MM.1S (cell line): ENCODE data around the gene CDKN2AIP.
A peak's percentile ranks its signal among the peaks of the same experiment; 100 is the strongest.

Experiments used
- DNase-seq: peaks from one replicate; pipeline ENCODE4 v3.0.0-alpha.2; 2015
- H2AFZ ChIP-seq: fragments of 300-600 bp; sonication (generic); 2 replicates; pipeline ENCODE4 v1.6.0; 2016; ENCODE audit warnings: antibody characterized with exemption, low read length
- H3F3A ChIP-seq: fragments of 300-600 bp; sonication (generic); 2 replicates; pipeline ENCODE4 v1.6.1; 2016; ENCODE audit warnings: mild to moderate bottlenecking, antibody characterized with exemption, low read length, moderate library complexity, mixed read lengths; ENCODE audit not compliant: insufficient read depth
- H3K27ac ChIP-seq: fragments of 300-600 bp; sonication (generic); 2 replicates; pipeline ENCODE4 v1.5.1; 2016; ENCODE audit warnings: mild to moderate bottlenecking, low read length
- H3K27me3 ChIP-seq: fragments of 300-600 bp; sonication (generic); replicated peaks from 2 replicates; pipeline ENCODE4 v1.6.0; 2016; ENCODE audit warnings: low read length; ENCODE audit not compliant: insufficient read depth
- H3K36me3 ChIP-seq: fragments of 300-600 bp; sonication (generic); replicated peaks from 2 replicates; pipeline ENCODE4 v1.6.1; 2016; ENCODE audit warnings: mild to moderate bottlenecking, low read length, mixed read lengths; ENCODE audit not compliant: insufficient read depth
- H3K4me1 ChIP-seq: fragments of 300-600 bp; sonication (generic); 2 replicates; pipeline ENCODE4 v1.6.1; 2016; ENCODE audit warnings: low read length, mixed read lengths
- H3K4me2 ChIP-seq: fragments of 300-600 bp; sonication (generic); 2 replicates; pipeline ENCODE4 v1.6.0; 2016; ENCODE audit warnings: low read depth, low read length
- H3K4me3 ChIP-seq: fragments of 300-600 bp; sonication (generic); 2 replicates; pipeline ENCODE4 v1.5.1; 2016; ENCODE audit warnings: low read length, mixed read lengths
- H3K79me2 ChIP-seq: fragments of 300-600 bp; sonication (generic); 2 replicates; pipeline ENCODE4 v1.6.1; 2016; ENCODE audit warnings: mixed run types, low read length, mixed read lengths
- H3K9ac ChIP-seq: fragments of 300-600 bp; sonication (generic); 2 replicates; pipeline ENCODE4 v1.6.1; 2016; ENCODE audit warnings: low read length, mixed read lengths
- H3K9me2 ChIP-seq: fragments of 300-600 bp; sonication (generic); replicated peaks from 2 replicates; pipeline ENCODE4 v1.6.1; 2016; ENCODE audit warnings: mild to moderate bottlenecking, low read length, mixed read lengths; ENCODE audit not compliant: insufficient read depth
- H3K9me3 ChIP-seq: fragments of 300-600 bp; sonication (generic); replicated peaks from 2 replicates; pipeline ENCODE4 v1.6.1; 2016; ENCODE audit warnings: mild to moderate bottlenecking, low read length, mixed read lengths; ENCODE audit not compliant: insufficient read depth
- H4K20me1 ChIP-seq: fragments of 300-600 bp; sonication (generic); 2 replicates; pipeline ENCODE4 v1.6.1; 2016; ENCODE audit warnings: mild to moderate bottlenecking, low read length, moderate library complexity, mixed read lengths; ENCODE audit not compliant: insufficient read depth
- EZH2 ChIP-seq: fragments of 300-600 bp; sonication (generic); optimal IDR thresholded peaks from 2 replicates; pipeline ENCODE3; 2017; ENCODE audit warnings: low read depth, mild to moderate bottlenecking, antibody characterized with exemption, low read length, mixed read lengths
- EZH2phosphoT487 ChIP-seq: fragments of 300-600 bp; sonication (generic); IDR thresholded peaks from 2 replicates; pipeline ENCODE4 v1.6.1; 2018; ENCODE audit warnings: antibody characterized with exemption, low read length
- TF ChIP-seq, protein P1 (sequence below): fragments of 300-600 bp; sonication (generic); IDR thresholded peaks from 2 replicates; pipeline ENCODE4 v1.5.1; 2016; ENCODE audit warnings: antibody characterized with exemption, low read length, mixed read lengths

CDKN2AIP gene

DNA sequence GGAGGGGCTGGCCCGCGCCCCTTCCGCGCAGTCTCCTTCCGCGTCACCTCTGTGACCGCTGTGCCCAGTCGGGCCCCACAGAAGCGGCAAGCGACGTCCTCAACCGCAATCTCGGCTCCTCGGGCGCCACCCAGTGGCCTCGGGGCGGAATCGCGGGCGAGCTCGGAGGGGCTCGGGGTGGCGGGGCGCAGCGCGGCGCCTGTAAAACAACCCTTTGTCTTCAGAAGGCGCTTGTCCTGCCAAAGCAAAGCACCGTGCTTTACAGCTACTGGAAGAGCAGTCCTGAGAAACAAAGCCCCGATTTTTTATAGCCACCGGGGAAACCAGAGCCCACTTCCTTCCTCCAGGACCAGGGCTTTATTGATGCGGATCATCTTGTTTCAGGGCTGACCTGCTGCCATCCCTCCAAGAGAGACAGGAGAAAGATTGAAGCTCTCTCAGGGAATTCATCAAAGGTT, 37.3 kb upstream of the CDKN2AIP start:
- DNase-seq: peak; percentile 87
- no peaks in the 10 kb centered on the region for H3K27me3 ChIP-seq
- H3K4me1 ChIP-seq: no peaks in the 10 kb centered on the region
- no peaks in the 10 kb centered on the region for H3K79me2 ChIP-seq
- H3K36me3 ChIP-seq: no peaks in the 10 kb centered on the region
- H3K9ac ChIP-seq: peak overlapping the region; percentile 37; the same call in 1 of the 2 replicates
- H3K4me3 ChIP-seq: peak overlapping the region; percentile 58
- H3F3A ChIP-seq: 0 out of 2 replicates have a peak, but pooled peaks cover 3% of the 10 kb centered on the region
- H4K20me1 ChIP-seq: no peaks in the 10 kb centered on the region
- no peak overlapping the region for H3K27ac ChIP-seq
- H3K4me2 ChIP-seq: peak overlapping the region; percentile 55
- peak overlapping the region; percentile 61 for H2AFZ ChIP-seq
- H3K9me2 ChIP-seq: no peaks in the 10 kb centered on the region
- H3K9me3 ChIP-seq: no peaks in the 10 kb centered on the region
- TF ChIP-seq EZH2phosphoT487 (no peak), EZH2 (no peak)
- TF ChIP-seq, protein P1, sequence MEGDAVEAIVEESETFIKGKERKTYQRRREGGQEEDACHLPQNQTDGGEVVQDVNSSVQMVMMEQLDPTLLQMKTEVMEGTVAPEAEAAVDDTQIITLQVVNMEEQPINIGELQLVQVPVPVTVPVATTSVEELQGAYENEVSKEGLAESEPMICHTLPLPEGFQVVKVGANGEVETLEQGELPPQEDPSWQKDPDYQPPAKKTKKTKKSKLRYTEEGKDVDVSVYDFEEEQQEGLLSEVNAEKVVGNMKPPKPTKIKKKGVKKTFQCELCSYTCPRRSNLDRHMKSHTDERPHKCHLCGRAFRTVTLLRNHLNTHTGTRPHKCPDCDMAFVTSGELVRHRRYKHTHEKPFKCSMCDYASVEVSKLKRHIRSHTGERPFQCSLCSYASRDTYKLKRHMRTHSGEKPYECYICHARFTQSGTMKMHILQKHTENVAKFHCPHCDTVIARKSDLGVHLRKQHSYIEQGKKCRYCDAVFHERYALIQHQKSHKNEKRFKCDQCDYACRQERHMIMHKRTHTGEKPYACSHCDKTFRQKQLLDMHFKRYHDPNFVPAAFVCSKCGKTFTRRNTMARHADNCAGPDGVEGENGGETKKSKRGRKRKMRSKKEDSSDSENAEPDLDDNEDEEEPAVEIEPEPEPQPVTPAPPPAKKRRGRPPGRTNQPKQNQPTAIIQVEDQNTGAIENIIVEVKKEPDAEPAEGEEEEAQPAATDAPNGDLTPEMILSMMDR: peak; percentile 90

DNA sequence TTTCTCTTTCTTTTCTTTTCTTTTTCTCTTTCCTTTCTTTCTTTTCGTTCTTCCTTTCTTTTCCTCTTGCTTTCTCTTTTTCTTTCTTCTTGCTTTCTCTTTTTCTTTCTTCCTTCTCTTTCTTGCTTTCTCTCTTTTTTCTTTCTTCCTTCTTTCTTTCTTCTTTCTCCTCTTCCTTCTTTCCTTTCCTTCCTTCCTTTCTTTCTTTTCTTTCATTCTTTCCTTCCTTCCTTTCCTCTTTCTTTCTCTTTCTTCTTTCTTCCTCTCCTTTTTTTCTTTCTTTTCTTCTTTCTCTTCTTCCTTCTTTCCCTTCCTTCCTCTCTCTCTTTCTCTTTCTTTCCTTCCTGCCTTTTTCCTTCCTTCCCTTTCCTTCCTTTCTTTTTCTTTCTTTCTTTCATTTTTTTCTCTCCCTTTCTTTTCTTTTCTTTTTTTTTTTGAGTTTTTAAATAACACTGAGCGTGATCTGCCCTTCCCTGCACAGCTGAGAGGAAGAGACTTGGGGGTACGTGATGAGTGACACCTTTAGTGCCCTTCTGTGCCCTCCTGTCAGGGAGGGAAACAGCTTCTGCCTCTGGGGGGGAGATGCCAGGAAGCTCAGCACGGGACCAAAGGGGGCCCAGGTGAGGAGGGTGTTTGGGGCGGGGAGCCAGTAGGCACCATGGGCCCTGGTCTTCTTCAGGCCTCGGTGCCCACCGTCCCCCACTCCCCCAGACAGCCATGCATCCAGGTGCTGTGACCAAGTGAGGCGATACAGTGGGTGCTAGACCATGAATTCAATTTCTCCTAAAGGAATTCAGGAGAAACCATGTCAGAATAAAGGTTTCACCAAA, 36.6 kb upstream of the CDKN2AIP start:
- no peaks in the 10 kb centered on the region for H3K79me2 ChIP-seq
- no peaks in the 10 kb centered on the region for H3K4me1 ChIP-seq
- peak overlapping the region; percentile 37; the same call in 1 of the 2 replicates for H3K9ac ChIP-seq
- H3K36me3 ChIP-seq: no peaks in the 10 kb centered on the region
- peak overlapping the region; percentile 61 for H2AFZ ChIP-seq
- H3K9me3 ChIP-seq: no peaks in the 10 kb centered on the region
- no peak for DNase-seq
- H3K4me2 ChIP-seq: peak overlapping the region; percentile 55
- H3K9me2 ChIP-seq: no peaks in the 10 kb centered on the region
- H4K20me1 ChIP-seq: no peaks in the 10 kb centered on the region
- peak overlapping the region; percentile 58 for H3K4me3 ChIP-seq
- H3F3A ChIP-seq: 0 out of 2 replicates have a peak, but pooled peaks cover 3% of the 10 kb centered on the region
- no peaks in the 10 kb centered on the region for H3K27me3 ChIP-seq
- TF ChIP-seq EZH2phosphoT487: no peak
- no peak for TF ChIP-seq EZH2
- TF ChIP-seq, protein P1: no peak
- H3K27ac ChIP-seq: no peak overlapping the region

DNA sequence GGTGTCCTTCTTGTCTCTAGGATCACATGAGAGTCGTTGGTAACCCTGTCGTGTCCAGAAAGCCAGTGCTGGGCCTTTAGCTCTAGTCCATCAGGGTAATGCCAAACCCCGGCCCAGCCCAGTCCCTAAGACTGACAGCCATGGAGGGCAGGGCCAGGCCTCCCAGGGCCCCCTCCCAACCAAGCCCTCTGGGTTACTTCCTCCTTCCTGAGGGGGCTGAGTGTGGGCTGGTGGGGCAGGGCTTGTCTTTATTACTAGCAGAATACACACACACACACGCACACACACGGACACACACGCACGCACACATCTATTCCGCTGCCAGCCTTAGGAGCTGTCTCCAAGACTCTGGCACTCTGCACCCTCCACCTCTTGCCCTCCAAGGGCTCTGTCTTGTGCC, 35.6 kb upstream of the CDKN2AIP start:
- H3K9ac ChIP-seq: no peak overlapping the region
- no peak overlapping the region for H3K27ac ChIP-seq
- H3K4me3 ChIP-seq: no peak overlapping the region
- H4K20me1 ChIP-seq: no peaks in the 10 kb centered on the region
- H3F3A ChIP-seq: 0 out of 2 replicates have a peak, but pooled peaks cover 3% of the 10 kb centered on the region
- H3K4me2 ChIP-seq: no peak overlapping the region
- H3K79me2 ChIP-seq: no peaks in the 10 kb centered on the region
- DNase-seq: no peak
- no peaks in the 10 kb centered on the region for H3K9me3 ChIP-seq
- no peaks in the 10 kb centered on the region for H3K9me2 ChIP-seq
- H3K36me3 ChIP-seq: no peaks in the 10 kb centered on the region
- H3K4me1 ChIP-seq: no peaks in the 10 kb centered on the region
- TF ChIP-seq, protein P1: no peak
- no peak for TF ChIP-seq EZH2phosphoT487
- TF ChIP-seq EZH2: no peak
- H2AFZ ChIP-seq: no peak overlapping the region
- H3K27me3 ChIP-seq: no peaks in the 10 kb centered on the region
